Epithelial cell of prostate (primary cell): ENCODE results near the gene RTKN2.
"Not testable (repeated sequence)": the region's sequence is repeated elsewhere in the genome, so short reads cannot be mapped to it uniquely, and the experiment has no call there.

Experiments
- DNase-seq: peaks from one replicate; pipeline ENCODE4 v3.0.0-alpha.2; 2011; ENCODE audit warnings: low read depth, low spot score
- H3K27ac ChIP-seq: fragments of 450-650 bp; 2 replicates; pipeline ENCODE4 v1.5.1; 2017; ENCODE audit warnings: mild to moderate bottlenecking

Gene RTKN2

DNA sequence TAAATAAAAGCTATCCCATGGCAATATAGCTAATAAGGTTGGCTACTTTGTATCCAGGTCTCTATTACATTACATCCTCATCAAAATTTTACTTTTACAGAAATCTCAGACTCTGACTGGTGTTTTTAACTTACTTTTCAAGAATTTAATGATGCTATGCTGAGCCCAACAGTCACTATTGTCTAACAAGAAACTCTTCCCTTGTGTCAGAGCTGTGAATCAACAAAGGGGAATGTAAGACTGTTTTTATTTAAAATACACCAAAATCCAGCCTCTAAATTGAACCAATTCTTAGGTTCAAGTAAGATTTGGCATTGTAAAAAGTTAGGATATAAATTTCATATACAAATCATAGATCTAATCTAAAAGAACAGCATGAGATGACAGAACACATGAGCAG, 7.0 kb downstream of the RTKN2 start:
- no peak overlapping the region for H3K27ac ChIP-seq
- DNase-seq = no peak

DNA sequence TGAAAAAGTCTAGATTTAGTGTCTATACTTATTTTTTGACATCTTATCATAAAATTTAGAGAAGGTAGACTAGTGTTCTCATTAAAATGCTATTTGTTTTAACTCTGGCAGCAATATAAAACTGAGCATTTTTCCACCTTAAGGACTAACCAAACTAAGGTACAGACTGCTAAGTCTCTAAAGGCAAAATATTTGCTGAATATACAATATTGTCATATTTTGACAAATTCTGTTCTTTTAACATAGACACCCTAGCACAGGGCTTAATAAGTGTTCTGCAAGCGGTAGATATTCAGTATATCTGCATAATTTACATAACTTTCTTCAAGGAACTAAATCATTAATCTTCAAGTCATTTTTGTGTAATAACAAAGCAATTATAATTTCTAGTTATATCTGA, 8.6 kb downstream of the RTKN2 start:
- H3K27ac ChIP-seq = peak overlapping the region; percentile 54
- no peak for DNase-seq

DNA sequence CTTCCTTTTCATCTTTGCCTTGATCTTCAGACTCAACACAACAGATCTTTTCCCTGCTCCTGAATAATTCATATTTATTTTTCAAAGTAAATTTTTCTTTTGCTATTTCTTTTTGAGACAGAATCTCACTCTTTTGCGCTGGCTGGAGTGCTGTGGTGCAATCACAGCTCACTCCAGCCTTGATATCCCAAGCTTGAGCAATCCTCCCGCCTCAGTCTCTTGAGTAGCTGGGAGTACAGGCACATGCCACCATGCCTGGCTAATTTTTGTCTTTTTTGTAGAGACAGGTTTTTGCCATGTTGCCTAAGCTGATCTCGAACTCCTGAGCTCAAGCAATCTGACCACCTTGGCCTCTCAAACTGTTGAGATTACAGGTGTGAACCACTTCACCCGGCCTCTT, 9.2 kb downstream of the RTKN2 start:
- no peak for DNase-seq
- H3K27ac ChIP-seq = peak overlapping the region; percentile 54

DNA sequence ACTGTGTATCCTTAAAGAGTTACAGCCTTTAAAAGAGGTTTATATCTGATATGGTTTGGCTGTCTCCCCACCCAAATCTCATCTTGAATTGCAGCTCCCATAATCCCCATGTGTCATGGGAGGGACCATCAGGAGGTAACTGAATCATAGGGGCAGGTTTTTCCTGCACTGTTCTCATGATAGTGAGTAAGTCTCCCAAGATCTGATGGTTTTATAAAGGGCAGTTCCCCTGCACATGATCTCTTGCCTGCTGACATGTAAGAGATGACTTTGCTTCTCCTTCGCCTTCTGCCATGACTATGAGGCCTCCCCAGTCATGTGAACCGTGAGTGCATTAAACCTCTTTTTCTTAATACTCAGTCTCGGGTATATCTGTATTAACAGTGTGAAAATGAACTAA, 9.7 kb downstream of the RTKN2 start:
- peak overlapping the region; percentile 54 for H3K27ac ChIP-seq
- DNase-seq = peak; percentile 73

DNA sequence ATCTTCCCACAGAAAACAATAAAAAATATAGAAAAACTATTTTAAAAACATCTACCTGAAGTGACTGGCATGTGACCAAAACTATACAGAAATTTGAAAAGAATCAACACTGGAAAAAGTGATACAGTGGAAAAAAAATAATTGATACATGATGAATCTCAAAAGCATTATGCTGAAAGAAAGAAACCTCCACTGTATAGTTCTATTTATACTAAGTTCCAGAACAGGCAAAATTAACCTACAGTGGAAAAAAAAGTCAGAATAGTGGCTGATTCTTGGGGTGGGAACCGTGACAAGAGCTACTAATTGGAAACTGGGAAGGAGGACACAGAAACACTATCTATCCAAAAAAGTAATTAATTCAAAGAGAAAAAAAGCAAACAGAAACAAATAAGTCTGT, 14.9 kb downstream of the RTKN2 start:
- H3K27ac ChIP-seq = no peak overlapping the region
- DNase-seq = no peak

DNA sequence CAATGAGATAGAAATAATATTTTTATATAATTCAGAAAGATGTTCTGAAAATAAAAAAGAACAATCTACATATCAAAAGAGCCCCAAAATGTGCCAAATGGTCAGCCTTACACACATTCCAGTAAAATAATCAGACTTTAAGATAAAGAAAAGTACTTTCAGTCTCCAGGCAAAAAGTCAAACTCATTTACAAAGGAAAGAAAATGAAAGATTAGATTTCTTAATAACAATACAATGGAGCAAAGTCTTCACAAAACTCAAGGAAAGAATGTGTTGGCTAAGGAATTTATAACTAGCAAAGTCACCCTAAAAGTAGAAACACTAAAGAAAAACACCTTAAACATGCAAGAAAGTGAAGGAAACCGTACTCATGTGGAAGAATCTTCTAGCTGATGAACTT, 16.6 kb downstream of the RTKN2 start:
- H3K27ac ChIP-seq = peak overlapping the region; percentile 71
- no peak for DNase-seq

DNA sequence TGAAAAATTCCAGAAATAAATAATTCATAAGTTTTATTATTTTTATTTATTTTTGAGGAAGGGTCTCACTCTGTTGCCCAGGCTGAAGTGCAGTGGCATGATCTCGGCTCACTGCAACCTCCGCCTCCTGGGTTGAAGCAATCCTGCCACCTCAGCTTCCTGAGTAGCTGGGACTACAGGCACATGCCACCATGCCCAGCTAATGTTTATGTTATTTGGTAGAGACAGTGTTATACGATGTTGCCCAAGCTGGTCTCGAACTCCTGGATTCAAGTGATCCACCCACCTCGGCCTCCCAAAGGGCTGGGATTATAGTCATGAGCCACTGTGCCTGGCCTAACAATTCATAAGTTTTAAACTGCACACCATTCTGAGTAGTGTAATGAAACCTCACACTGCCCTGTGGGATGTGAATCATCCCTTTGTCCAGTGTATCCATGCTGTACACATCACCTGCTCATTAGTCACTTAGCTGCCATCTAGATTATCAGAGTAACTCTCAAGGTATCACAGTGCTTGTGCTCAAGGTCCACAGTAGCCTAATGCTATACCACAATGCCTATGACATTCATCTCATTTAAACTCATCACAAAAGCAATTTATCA, 17.9 kb downstream of the RTKN2 start:
- peak; percentile 96 for DNase-seq
- peak overlapping the region; percentile 71 for H3K27ac ChIP-seq

DNA sequence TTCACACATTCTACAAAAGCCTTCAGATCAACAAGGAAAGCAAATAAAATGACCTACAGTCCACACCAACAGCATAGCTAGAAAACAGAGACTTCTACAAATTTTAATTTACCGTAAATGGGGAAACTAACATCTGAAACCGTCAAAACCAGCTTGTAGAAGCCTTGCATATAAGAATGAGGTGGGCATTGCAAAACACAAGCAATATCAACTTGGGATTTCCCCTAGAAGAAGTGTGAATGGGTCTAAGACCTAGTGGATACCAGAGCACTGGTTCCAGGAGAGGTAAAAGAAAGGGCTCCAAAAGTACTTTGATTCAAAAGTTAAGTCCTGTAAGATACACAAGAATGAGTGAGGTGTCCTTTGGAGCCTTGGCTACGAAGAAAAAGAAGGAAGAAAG, 18.7 kb downstream of the RTKN2 start:
- peak overlapping the region; percentile 71 for H3K27ac ChIP-seq
- no peak for DNase-seq

DNA sequence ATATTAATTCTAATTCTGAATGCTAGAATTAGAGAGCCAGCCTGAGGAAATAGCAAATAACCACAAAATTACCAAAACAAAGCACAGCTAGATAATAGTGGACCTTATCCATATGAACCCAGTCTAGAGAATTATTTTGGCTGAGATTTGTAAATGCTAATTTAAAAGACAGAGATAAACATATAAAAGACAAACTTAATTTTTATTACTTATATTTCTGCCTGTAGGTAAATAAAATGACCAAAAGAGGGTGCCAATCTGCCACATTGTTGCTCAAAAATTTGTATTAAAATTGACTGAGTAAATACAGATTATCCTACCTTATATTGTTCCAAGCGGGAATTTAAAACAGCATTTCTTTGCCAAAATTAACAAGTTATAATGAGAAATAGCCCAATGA, 20.2 kb downstream of the RTKN2 start:
- DNase-seq = no peak
- H3K27ac ChIP-seq = no peak overlapping the region

DNA sequence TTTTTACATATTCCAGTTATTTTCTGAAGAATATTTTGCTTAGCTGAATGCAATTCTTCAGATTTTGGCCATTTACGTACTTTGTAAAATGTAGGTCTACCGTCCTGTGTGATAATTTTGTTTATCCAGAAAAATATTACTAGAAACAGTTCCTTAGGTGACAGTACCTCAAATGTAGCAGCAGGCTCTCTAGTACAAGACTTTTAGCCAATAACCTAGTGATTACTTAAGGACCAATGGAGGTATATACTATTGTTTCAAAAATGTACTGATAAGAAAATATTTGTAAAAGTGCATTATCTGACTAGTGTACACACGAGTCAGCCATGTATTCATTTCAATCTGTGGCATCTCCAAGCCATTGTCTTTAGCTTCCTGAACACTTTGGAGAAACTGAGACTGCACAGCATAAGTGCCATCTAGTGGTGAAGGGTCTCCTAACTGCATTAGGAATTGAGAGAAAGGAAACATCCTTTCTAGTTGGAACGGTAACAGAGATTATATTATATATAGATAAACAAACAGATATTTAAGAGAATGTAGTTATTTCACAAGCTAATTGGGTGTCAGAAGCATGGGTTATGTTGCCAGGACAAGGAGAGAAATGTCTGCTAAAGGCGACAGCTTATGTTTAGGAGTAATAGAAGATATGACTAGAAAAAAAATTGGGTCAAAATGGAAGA, 23.7 kb downstream of the RTKN2 start:
- H3K27ac ChIP-seq = peak overlapping the region; percentile 81
- no peak for DNase-seq

DNA sequence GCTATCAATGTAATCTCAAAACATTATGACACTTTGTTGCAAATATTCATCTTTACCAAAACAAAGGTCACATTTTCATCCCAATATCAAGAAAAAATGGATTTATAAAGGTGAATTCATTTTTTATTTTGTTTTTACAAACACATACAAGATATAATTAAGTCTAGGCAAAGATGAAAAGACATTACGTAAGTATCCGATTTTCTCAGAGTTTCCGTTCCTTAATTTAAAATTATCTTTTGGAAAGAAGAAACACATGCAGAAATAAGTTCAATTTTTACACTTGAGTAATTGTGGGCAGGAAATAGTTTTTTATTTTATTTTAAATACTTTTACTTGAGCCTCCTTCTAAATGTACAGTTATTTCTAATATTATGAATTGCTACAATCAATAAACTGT, 24.6 kb downstream of the RTKN2 start:
- DNase-seq = no peak
- H3K27ac ChIP-seq = peak overlapping the region; percentile 81

DNA sequence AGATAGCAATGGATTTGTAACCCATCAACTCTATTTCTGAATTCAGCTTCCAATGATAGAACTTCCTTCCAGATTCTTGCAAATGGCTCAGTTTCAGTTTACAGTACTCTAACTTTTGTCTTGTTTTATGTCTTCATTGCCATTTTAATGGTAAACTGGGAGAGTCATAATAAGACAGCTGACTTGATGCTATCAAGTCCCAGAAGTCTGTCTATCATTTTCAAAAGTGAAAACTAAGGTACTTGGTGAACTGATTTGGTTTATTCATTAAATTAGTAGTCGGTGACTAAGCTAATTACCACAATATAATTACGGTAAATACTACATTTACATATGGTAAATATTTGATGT, 25.0 kb downstream of the RTKN2 start:
- peak overlapping the region; percentile 81 for H3K27ac ChIP-seq
- no peak for DNase-seq

DNA sequence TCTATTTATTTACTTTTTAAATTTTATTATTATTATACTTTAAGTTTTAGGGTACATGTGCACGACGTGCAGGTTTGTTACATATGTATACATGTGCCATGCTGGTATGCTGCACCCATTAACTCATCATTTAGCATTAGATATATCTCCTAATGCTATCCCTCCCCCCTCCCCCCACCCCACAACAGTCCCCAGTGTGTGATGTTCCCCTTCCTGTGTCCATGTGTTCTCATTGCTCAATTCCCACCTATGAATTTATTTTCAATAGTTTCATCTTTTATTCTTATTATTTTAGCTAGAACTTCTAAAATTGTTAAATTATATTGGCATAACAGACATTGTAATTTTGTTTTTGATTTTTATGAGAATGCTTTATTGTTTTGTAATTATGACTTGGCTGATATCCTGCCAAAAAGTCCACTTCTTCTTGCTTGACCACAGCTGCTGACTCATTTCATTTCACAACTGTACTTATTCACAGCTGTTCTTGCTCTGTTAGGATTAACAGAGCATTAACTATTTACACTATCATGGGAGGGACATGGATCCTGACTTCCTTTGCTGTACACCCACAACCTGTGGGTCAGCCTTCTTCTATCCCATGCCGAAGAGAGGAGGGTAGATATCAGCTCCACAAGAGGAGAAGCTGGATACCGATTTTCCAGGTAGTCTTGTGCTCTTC, 25.5 kb downstream of the RTKN2 start:
- DNase-seq = peak; percentile 80
- peak overlapping the region; percentile 81 for H3K27ac ChIP-seq

DNA sequence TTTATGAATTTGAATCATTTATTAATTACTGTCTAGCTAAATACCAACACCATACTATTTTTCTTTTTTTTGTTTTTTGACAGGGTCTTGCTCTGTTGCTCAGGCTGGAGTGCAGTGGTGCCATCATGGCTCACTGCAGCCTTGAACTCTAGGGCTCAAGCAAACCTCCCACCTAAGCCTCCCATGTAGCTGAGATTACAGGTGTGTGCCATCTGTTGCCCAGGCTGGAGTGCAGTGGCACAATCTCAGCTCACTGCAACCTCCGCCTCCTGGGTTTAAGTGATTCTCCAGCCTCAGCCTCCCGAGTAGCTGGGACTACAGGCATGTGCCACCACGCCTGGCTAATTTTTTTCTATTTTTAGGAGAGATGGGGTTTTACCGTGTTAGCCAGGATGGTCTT, 27.1 kb downstream of the RTKN2 start:
- DNase-seq, H3K27ac ChIP-seq: not testable (repeated sequence)

DNA sequence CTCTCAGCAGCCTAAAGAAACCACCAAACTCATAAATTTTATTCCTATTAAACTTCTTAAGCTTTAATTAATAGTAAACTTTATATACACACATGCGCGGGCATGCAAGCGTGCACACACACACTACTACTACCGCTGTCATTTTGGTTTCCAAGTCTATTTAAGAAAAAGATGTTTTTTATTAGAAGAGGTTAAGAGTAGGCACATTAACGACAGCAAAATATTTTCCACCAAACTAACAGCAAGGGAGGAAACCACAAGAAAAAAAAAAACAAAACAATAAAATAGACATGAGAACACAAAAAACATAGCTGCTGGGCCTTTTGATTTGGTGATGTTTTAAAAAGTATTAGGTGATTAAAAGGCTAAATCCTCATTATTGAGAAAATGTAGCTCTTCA, 28.6 kb downstream of the RTKN2 start:
- no peak for DNase-seq
- H3K27ac ChIP-seq = no peak overlapping the region

DNA sequence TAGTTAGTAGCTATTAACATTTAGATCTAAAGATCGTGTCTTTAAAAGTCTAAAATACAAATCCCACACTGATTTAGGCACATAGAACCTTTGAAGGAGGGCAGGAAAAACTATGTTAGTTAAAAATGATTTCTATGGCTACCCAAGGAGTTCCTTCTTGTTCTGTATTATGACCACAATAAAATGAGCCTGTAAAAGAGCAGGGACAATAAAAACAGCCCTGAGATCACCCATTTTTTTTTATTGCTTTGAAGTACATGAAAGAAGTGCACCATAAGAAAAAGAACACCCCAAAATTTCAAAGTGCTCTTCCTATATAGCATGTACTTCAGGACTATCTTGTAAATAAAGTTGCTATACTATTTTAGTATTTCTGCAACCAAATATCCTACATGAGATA, 29.8 kb downstream of the RTKN2 start:
- no peak overlapping the region for H3K27ac ChIP-seq
- no peak for DNase-seq

DNA sequence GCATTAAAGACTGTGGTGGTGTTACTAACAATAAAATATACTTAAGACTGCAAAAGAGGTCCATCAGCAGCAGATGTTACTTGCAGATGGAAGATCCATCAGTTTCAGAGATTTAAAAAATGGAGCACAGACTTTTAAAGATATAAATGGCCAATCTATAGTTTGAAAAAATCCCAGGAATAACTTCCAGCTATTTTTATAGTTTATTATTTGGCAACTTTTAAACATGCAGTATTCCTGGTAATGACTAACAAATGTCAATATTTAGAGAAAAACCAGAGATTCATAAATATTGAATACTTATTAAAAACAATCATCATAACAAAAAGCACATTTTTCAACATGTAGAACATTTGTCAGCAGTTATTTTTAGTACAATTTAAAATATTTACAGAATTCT, 30.7 kb downstream of the RTKN2 start:
- no peak overlapping the region for H3K27ac ChIP-seq
- no peak for DNase-seq

DNA sequence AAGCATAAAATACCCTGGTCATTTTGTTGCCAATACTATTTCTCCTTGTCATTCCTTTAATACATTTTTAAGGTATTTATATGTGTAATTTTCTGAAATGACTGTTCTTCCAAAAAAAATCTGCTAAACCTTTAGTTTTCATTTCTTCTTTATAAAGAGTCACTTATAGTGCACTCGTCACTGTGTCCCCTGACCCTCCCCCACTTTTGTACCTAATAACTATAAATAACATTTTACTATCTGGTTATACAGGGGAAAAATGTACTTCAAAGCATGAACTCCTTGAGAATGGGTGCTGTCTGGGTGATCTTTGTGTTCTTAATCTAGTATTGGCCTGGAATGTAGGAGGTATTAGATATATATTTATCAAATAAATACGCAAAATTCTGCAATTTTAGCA, 31.1 kb downstream of the RTKN2 start:
- DNase-seq = no peak
- H3K27ac ChIP-seq = no peak overlapping the region

DNA sequence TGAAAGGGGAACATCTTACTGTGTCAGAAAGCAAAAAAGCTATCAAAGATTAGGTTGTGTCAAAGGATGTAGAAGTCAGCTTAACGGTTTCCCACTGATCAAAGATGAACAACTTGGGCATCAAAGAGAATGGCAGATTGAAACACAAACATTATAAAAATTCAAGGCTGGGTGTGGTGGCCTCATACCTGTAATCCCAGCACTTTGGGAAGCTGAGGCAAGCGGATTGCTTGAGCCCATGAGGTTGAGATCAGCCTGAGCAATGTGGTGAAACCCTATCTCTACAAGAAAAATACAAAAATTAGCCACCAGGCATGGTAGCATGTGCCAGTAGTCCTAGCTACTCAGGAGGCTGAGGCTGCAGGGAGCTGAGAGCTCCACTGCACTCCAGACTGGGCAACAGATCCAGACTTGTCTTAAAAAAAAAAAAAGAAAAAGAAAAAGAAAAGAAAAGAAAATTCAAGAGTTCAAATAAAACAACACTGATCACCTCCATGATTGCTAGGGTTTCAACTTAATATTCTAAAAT, 34.5 kb downstream of the RTKN2 start:
- peak overlapping the region; percentile 35 for H3K27ac ChIP-seq
- DNase-seq = no peak

DNA sequence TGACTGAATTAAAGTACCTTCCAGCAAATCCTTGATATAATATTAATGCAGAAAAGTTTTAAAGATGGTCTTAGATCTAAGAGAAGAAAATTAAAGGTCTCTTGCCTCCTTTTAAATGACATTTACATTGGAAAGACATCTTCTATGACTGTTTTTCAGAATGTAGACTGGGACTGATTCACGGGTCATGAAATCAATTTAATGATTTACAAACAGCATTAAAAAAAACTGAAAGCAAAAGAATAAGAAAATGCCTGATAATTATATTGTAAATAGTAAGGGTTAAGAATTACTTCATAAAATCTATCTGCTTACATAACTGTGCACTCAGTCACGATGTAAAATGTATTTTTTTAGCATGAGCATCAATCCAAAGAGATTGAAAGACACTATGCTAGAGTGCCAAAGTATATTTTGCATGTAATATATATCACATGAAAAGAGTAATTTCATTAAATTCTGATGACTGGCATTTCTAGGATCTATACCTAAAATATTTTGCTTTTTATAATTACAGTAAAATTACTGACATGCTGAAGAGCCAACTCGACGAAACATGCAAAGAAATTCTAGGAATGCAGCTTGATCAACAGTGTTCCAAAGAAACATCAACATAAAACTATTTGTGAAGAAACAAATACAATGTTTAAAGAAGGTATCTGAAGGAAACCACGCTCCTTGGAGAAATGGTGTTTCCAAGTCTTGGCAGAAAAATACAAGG, 35.1 kb downstream of the RTKN2 start:
- no peak for DNase-seq
- peak overlapping the region; percentile 35 for H3K27ac ChIP-seq

DNA sequence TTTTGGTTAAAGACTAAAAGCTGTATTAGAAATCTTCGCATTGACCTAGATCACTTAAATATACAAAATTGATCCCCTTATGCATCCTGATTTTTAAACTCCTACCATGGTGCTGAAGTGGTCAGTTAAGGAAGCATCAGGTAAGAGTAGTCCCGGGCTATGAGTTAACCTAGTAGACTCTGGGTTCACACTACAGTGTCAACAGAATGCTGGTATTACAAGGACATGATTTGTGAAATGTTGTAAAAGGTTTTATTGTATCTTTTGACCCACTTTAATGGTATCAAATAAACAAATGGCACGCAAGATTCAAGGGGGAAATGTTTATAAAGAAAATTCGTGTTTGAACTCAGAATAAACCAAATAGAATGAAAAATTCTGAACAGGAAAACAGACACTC, 36.8 kb downstream of the RTKN2 start:
- peak overlapping the region; percentile 34 for H3K27ac ChIP-seq
- DNase-seq = no peak
